Measurements from ENCODE around the gene PCP2. TPM values are rescaled to one million over a fixed set of nuclear protein-coding genes. Genes with fewer than 3 reads are reported as not detected.

Gene PCP2
- total RNA-seq, 1 experiment from 2014 or later: 1.9 TPM

GRCh38 chr19:7625763-7626372 is 7.7 kb downstream of the PCP2 start:
- no peak overlapping the region for H3K27ac Mint-ChIP-seq (ENCODE audit: unreplicated experiment)
- intact Hi-C loops (cut with micrococcal nuclease; ENCODE audit: unreplicated experiment): no loop called here
- DNase-seq: no peak
- no peaks in the 10 kb centered on the region for H3K27me3 Mint-ChIP-seq (ENCODE audit: insufficient read depth, unreplicated experiment)
- CTCF ChIA-PET: no interaction called here
- BruUV-seq (replicated peaks): no TSS peak
- H3K36me3 Mint-ChIP-seq (ENCODE audit: insufficient read depth, unreplicated experiment): peaks cover 44% of the 10 kb centered on the region
- Histone ChIP-seq H3K9me3 (no peaks in the 10 kb centered on the region), H3K27me3 (replicated peaks; ENCODE audit: control insufficient read depth, insufficient read depth, low read length) (no peaks in the 10 kb centered on the region), H3K4me1 (peaks cover 7% of the 10 kb centered on the region; the same call in 1 of the 2 replicates), H3K36me3 (ENCODE audit: control insufficient read depth, insufficient read depth, low read length) (no peaks in the 10 kb centered on the region; the same call in 1 of the 2 replicates), H3K4me3 (ENCODE audit: low read depth, low read length) (no peak overlapping the region)
- H3K9me3 Mint-ChIP-seq (ENCODE audit: unreplicated experiment): no peaks in the 10 kb centered on the region
- TF ChIP-seq CTCF (IDR thresholded peaks at IDR 0.05; ENCODE audit: insufficient read depth in 1 of 2, low read depth in 1 of 2, low read length in 1 of 2, severe bottlenecking in 1 of 2, unreplicated experiment in 1 of 2): no peak
- peaks cover 7% of the 10 kb centered on the region for H3K4me1 Mint-ChIP-seq (ENCODE audit: low read depth, unreplicated experiment)
- POLR2A ChIA-PET: no interaction called here
- H3K4me3 Mint-ChIP-seq (ENCODE audit: unreplicated experiment): no peak overlapping the region

DNA sequence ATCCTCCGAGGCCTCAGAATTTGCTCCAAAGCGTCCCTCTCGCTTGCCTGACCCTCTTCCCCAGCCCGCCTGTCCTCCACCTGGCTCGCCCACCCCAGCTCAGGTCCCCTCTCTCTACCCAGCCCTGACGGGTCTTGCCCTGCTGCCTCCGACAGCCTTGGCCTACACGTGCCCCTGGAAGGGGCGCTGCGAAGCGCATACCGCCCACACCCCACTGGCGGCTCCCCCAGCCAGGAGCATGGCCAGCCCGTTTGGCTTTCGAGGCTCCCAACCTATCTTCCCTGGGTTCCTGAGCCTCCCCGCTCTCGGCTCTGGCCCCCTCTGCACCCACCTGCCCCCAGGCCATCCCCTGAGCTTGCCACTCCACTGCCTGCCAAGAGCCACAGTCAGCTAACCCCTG is 8.7 kb downstream of the PCP2 start:
- Mint-ChIP-seq H3K36me3 (ENCODE audit: insufficient read depth, unreplicated experiment) (peaks cover 52% of the 10 kb centered on the region), H3K4me3 (ENCODE audit: unreplicated experiment) (no peak overlapping the region), H3K27ac (ENCODE audit: unreplicated experiment) (no peak overlapping the region), H3K9me3 (ENCODE audit: unreplicated experiment) (no peaks in the 10 kb centered on the region), H3K27me3 (ENCODE audit: insufficient read depth, unreplicated experiment) (no peaks in the 10 kb centered on the region), H3K4me1 (ENCODE audit: low read depth, unreplicated experiment) (peaks cover 7% of the 10 kb centered on the region)
- intact Hi-C loops (cut with micrococcal nuclease; ENCODE audit: unreplicated experiment): no loop called here
- ChIA-PET POLR2A (no interaction called here), CTCF (no interaction called here)
- no TSS peak for BruUV-seq (replicated peaks)
- no peaks in the 10 kb centered on the region for H3K27me3 ChIP-seq (replicated peaks; ENCODE audit: control insufficient read depth, insufficient read depth, low read length)
- no peak overlapping the region for H3K4me3 ChIP-seq (ENCODE audit: low read depth, low read length)
- no peak for DNase-seq
- no peaks in the 10 kb centered on the region for H3K9me3 ChIP-seq
- no peak for TF ChIP-seq CTCF (IDR thresholded peaks at IDR 0.05; ENCODE audit: insufficient read depth in 1 of 2, low read depth in 1 of 2, low read length in 1 of 2, severe bottlenecking in 1 of 2, unreplicated experiment in 1 of 2)
- H3K36me3 ChIP-seq (ENCODE audit: control insufficient read depth, insufficient read depth, low read length): no peaks in the 10 kb centered on the region; the same call in 1 of the 2 replicates
- no peaks in the 10 kb centered on the region; the same call in 1 of the 2 replicates for H3K4me1 ChIP-seq

GRCh38 chr19:7623725-7624603 is 9.6 kb downstream of the PCP2 start:
- ChIA-PET POLR2A (interaction anchor here (0.6 kb wide), 1 partner anchor 33 kb away, joined by 4 read pairs; no protein-coding TSS in a partner anchor), CTCF (interaction anchor here (1.1 kb wide), 1 partner anchor 55 kb away, joined by 4 read pairs; no protein-coding TSS in a partner anchor)
- Mint-ChIP-seq H3K4me3 (ENCODE audit: unreplicated experiment) (no peak overlapping the region), H3K36me3 (ENCODE audit: insufficient read depth, unreplicated experiment) (peaks cover 51% of the 10 kb centered on the region), H3K27me3 (ENCODE audit: insufficient read depth, unreplicated experiment) (no peaks in the 10 kb centered on the region), H3K27ac (ENCODE audit: unreplicated experiment) (no peak overlapping the region), H3K4me1 (ENCODE audit: low read depth, unreplicated experiment) (peaks cover 7% of the 10 kb centered on the region), H3K9me3 (ENCODE audit: unreplicated experiment) (no peaks in the 10 kb centered on the region)
- BruUV-seq (replicated peaks): no TSS peak
- no peak for DNase-seq
- Histone ChIP-seq H3K36me3 (ENCODE audit: control insufficient read depth, insufficient read depth, low read length) (no peaks in the 10 kb centered on the region; the same call in 1 of the 2 replicates), H3K4me3 (ENCODE audit: low read depth, low read length) (no peak overlapping the region), H3K9me3 (no peaks in the 10 kb centered on the region), H3K27me3 (replicated peaks; ENCODE audit: control insufficient read depth, insufficient read depth, low read length) (no peaks in the 10 kb centered on the region), H3K4me1 (no peaks in the 10 kb centered on the region; the same call in 1 of the 2 replicates)
- intact Hi-C loops (cut with micrococcal nuclease; ENCODE audit: unreplicated experiment): no loop called here
- TF ChIP-seq CTCF (IDR thresholded peaks at IDR 0.05; ENCODE audit: insufficient read depth in 1 of 2, low read depth in 1 of 2, low read length in 1 of 2, severe bottlenecking in 1 of 2, unreplicated experiment in 1 of 2): no peak

Measured in Caco-2 (cell line).